Testis (tissue), 3 donors: ENCODE results near the gene PRUNE1. TPM values are rescaled to one million over a fixed set of nuclear protein-coding genes. Genes with fewer than 3 reads are reported as not detected.

Experiments
- DNase-seq: peaks from one replicate; pipeline ENCODE4 v3.0.0-alpha.2; 2019
- H3K27ac ChIP-seq, 2 donors: fragments of 200-600 bp; sonication (generic); one replicate each; pipeline ENCODE4 v1.5.1; 2019
- H3K27me3 ChIP-seq: fragments of 200-600 bp; sonication (generic); one replicate; pipeline ENCODE4 v1.5.1; 2019
- H3K36me3 ChIP-seq: fragments of 200-600 bp; sonication (generic); one replicate; pipeline ENCODE4 v1.5.1; 2017; ENCODE audit warnings: low read depth; ENCODE audit errors: missing control alignments
- H3K4me1 ChIP-seq: fragments of 200-600 bp; sonication (generic); one replicate; pipeline ENCODE4 v1.5.1; 2019
- H3K4me3 ChIP-seq, 2 donors: fragments of 200-600 bp; sonication (generic); one replicate each; pipeline ENCODE4 v1.5.1; 2017 to 2019
- H3K9me3 ChIP-seq: fragments of 200-600 bp; sonication (generic); one replicate; pipeline ENCODE4 v1.5.1; 2017
- CTCF ChIP-seq, 3 experiments: fragments of 450-650 bp in 2 of 3; fragments of 200-600 bp in 1 of 3; sonication (generic) in 1 of 3; IDR thresholded peaks; one replicate each; pipeline ENCODE4 v1.5.1; 2016 to 2019; ENCODE audit warnings: antibody characterized with exemption in 3 of 3, mild to moderate bottlenecking in 2 of 3, moderate library complexity in 1 of 3
- POLR2A ChIP-seq: fragments of 450-650 bp; IDR thresholded peaks from one replicate; pipeline ENCODE4 v1.6.1; 2017; ENCODE audit warnings: antibody characterized with exemption, mild to moderate bottlenecking, moderate library complexity
- WGBS, 2 donors: methylation state at CpG; one replicate each; pipeline ENCODE4 v1.1.5; 2018; 5-methylcytosine and 5-hydroxymethylcytosine counted together
- intact Hi-C: fragments of 100-400 bp; cut with DNase I; formaldehyde crosslinking; loops from one replicate; pipeline ENCODE4 v1.15.1; 2023; ENCODE audit warnings: low total_unique reads
- polyA plus RNA-seq: library from polyadenylated mRNA; stranded (reverse); fragments of 350-450 nt; fragmentation: Illumina TruSeq; extraction: RNeasy Lipid Tissue Mini Kit (QIAGEN cat#74804); gene quantifications from one replicate; pipeline ENCODE4 v1.2.3, GENCODE V29; 2014; ENCODE audit warnings: low read depth, low replicate concordance; ENCODE audit not compliant: insufficient read depth
- total RNA-seq, 2 donors: library from RNA; depleted of rRNA; stranded (reverse); fragments of >200 nt; gene quantifications; one replicate each; pipeline ENCODE4 v1.2.3, GENCODE V29; 2016

Gene PRUNE1
- total and polyA plus RNA-seq, 3 donors from 2014 or later = 41.1 to 63.9 (median 45.5) TPM

DNA sequence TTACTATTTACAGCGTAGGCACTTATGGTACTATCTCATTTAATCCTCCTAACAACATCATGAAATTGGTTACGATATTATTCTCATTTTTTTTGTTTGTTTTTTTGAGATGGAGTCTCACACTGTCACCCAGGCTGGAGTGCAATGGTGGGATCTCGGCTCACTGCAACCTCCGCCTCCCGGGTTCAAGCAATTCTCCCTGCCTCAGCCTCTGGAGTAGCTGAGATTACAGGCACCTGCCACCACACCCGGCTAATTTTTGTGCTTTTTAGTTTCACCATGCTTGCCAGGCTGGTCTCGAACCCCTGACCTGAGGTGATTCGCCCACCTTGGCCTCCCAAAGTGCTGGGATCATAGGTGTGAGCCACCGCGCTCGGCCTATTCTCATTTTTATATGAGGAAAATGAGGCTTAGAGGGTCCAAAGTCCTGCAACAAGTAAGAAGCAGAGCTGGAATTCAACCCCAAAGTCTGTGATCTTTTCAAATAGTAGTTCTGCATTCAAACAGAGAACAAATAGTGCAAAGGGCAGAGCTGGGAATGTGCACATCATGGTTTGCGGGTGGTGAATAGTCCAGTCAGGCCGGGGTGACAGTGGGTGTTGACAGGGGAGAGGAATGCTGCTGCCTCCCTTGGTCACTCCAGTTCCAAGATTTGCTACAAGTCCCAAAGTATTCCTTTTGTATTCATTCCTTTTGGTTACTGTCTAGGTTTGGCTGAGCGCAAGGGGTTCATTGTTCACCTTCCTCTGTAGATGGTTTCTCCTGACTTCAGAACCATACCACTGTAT, 4.6 kb downstream of the PRUNE1 start:
- Histone ChIP-seq H3K9me3 (no peaks in the 10 kb centered on the region), H3K4me1 (peaks cover 22% of the 10 kb centered on the region), H3K27me3 (no peaks in the 10 kb centered on the region), H3K27ac (peak overlapping the region in 1 of 2 donors; percentile 64), H3K4me3 (no peak overlapping the region), H3K36me3 (no peaks in the 10 kb centered on the region)
- no peak for DNase-seq
- 84 to 86% methylated on average over 14 of the region's 14 CpGs for WGBS, 2 donors
- intact Hi-C loops = no loop called here
- TF ChIP-seq CTCF (IDR thresholded peaks at IDR 0.05) (no peak), POLR2A (no peak)

DNA sequence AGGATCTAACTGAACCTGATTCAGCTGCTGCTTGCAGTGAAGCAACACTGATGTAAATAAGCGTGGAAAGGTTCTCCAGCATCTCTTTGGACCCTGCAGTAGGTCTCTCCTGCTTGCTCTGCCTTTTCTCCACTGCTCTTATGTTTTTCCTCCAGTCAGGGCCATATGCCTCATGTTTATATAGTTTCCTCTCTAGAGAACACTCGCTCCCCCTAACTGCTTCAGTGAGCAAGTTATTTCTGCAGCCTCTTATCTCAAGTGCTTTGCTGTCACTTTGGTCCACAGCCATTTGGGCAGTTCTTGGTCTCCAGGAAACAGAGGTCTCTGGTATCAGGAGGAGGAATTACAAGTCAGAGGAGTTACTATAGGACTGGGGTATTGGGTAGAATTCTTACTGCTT, 5.3 kb downstream of the PRUNE1 start:
- H3K27me3 ChIP-seq = no peaks in the 10 kb centered on the region
- no peak overlapping the region for H3K4me3 ChIP-seq
- H3K36me3 ChIP-seq = no peaks in the 10 kb centered on the region
- WGBS, 2 donors = 43 to 47% methylated on average over 2 of the region's 2 CpGs
- intact Hi-C loops = no loop called here
- TF ChIP-seq POLR2A = no peak
- no peaks in the 10 kb centered on the region for H3K9me3 ChIP-seq
- peaks cover 21% of the 10 kb centered on the region for H3K4me1 ChIP-seq
- peak overlapping the region in 1 of 2 donors; percentile 64 for H3K27ac ChIP-seq
- DNase-seq = peak; percentile 73

- no peaks in the 10 kb centered on the region for H3K27me3 ChIP-seq
- no peak for TF ChIP-seq POLR2A
- TF ChIP-seq CTCF (IDR thresholded peaks at IDR 0.05) = peak; percentile 38 to 60 (median 41)
- WGBS, 2 donors = 41 to 49% methylated on average over 6 of the region's 6 CpGs
- intact Hi-C loops = no loop called here
- H3K4me3 ChIP-seq = no peak overlapping the region
- peak; percentile 88 for DNase-seq
- H3K4me1 ChIP-seq = peaks cover 5% of the 10 kb centered on the region
- H3K36me3 ChIP-seq = no peaks in the 10 kb centered on the region
- no peaks in the 10 kb centered on the region for H3K9me3 ChIP-seq
- H3K27ac ChIP-seq = no peak overlapping the region
These were observed 16.4 kb downstream of the PRUNE1 start for GRCh38 chr1:151024540-151025146.

DNA sequence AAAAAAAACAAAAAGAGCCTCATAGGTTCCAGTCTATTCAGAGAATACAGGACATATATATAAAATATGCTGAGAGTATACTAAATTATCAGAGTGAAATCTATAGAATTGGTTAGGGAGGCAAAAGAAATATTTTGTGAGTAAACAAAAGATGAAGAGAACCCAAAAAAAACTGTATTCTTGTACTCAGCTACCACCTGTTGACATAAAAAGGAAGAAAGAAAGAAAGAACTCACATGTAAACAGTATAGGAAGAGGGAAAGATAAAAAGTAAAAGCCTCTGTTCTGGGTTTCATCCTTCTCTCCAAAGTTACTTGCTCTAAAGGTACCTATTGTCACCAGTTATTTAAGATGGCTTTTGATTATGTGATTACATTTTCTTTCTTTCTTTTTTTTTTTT, 18.2 kb downstream of the PRUNE1 start:
- H3K4me3 ChIP-seq = no peak overlapping the region
- no peak overlapping the region for H3K27ac ChIP-seq
- H3K27me3 ChIP-seq = no peaks in the 10 kb centered on the region
- H3K36me3 ChIP-seq = no peaks in the 10 kb centered on the region
- intact Hi-C loops = no loop called here
- no peaks in the 10 kb centered on the region for H3K9me3 ChIP-seq
- DNase-seq = no peak
- no peak for TF ChIP-seq CTCF (IDR thresholded peaks at IDR 0.05)
- TF ChIP-seq POLR2A = no peak
- peaks cover 5% of the 10 kb centered on the region for H3K4me1 ChIP-seq

- H3K27me3 ChIP-seq = no peaks in the 10 kb centered on the region
- intact Hi-C loops = no loop called here
- H3K9me3 ChIP-seq = no peaks in the 10 kb centered on the region
- DNase-seq = no peak
- H3K36me3 ChIP-seq = no peaks in the 10 kb centered on the region
- no peak overlapping the region for H3K4me3 ChIP-seq
- H3K4me1 ChIP-seq = no peaks in the 10 kb centered on the region
- WGBS, 2 donors = 97 to 98% methylated on average over 8 of the region's 8 CpGs
- no peak overlapping the region for H3K27ac ChIP-seq
- TF ChIP-seq POLR2A (no peak), CTCF (IDR thresholded peaks at IDR 0.05) (no peak)
These were observed 23.9 kb downstream of the PRUNE1 start for GRCh38 chr1:151032164-151032563.
